GM18517 (cell line): ENCODE results near the gene NCKAP1.
"Not testable (repeated sequence)": the region's sequence is repeated elsewhere in the genome, so short reads cannot be mapped to it uniquely, and the experiment has no call there.

Source experiments
- ATAC-seq: cut with Tn5 transposase; IDR thresholded peaks from one replicate; pipeline ENCODE4 v1.9.1; 2021; ENCODE audit warnings: mild to moderate bottlenecking, moderate library complexity; ENCODE audit not compliant: unreplicated experiment

Gene NCKAP1

GRCh38 chr2:182880100-182880499 lies 158.2 kb downstream of the NCKAP1 start:
- ATAC-seq, result not testable (repeated sequence)

- ATAC-seq, result not testable (repeated sequence)
Measured at GRCh38 chr2:182876653-182877052, 161.6 kb downstream of the NCKAP1 start.

- ATAC-seq, result no peak
Measured at GRCh38 chr2:182870227-182870626, 168.0 kb downstream of the NCKAP1 start.

- no peak for ATAC-seq
Measured at GRCh38 chr2:182868054-182868796, 170.0 kb downstream of the NCKAP1 start.

- no peak for ATAC-seq
Measured at GRCh38 chr2:182867426-182868053, 170.7 kb downstream of the NCKAP1 start.

- no peak for ATAC-seq
Measured at GRCh38 chr2:182866461-182867406, 171.5 kb downstream of the NCKAP1 start, which contains the start of gene FRZB. Gene FRZB, minus strand, starts transcription at chr2:182866637. Its CDS starts 85 bp downstream, at chr2:182866552.

- no peak for ATAC-seq
Measured at GRCh38 chr2:182866095-182866460, 172.2 kb downstream of the NCKAP1 start.

GRCh38 chr2:182864949-182865570 lies 173.2 kb downstream of the NCKAP1 start:
- ATAC-seq, result no peak

- ATAC-seq, result no peak
Measured at GRCh38 chr2:182863642-182864041, 174.6 kb downstream of the NCKAP1 start.

GRCh38 chr2:182862091-182862490 lies 176.2 kb downstream of the NCKAP1 start:
- ATAC-seq, result no peak

GRCh38 chr2:182860858-182861257 lies 177.4 kb downstream of the NCKAP1 start:
- ATAC-seq, result no peak
